GM12878 (cell line): ENCODE measurements around the gene PLAAT5. TPM values are rescaled to one million over a fixed set of nuclear protein-coding genes. Genes with fewer than 3 reads are reported as not detected.

ENCODE experiments used
- ATAC-seq: fragments of 200-7000 bp; cut with Tn5 transposase; 3 replicates; pipeline ENCODE4 v1.9.1; 2020; ENCODE audit warnings: mild to moderate bottlenecking, moderate library complexity
- BruUV-seq: library from RNA; stranded (reverse); fragments of 400-500 nt; replicated peaks from 2 replicates; lab custom pipeline; 2021; lab: Mats Ljungman, UMichigan
- CTCF ChIA-PET: fragments of 300-600 bp; sonication (Branson Sonifier 250); formaldehyde crosslinking; extraction: SDS; loops from one replicate; lab custom pipeline; 2021; ENCODE audit warnings: inconsistent platforms; lab: Yijun Ruan, JAX
- POLR2A ChIA-PET: fragments of 350-600 bp; formaldehyde crosslinking; extraction: SDS; loops from one replicate; lab custom pipeline; 2021; ENCODE audit warnings: inconsistent platforms; lab: Charles Lee
- RAD21 ChIA-PET: fragments of 300-600 bp; sonication (Branson Sonifier 250); formaldehyde crosslinking; loops from one replicate; lab custom pipeline; 2023; ENCODE audit warnings: antibody characterized with exemption; ENCODE audit not compliant: unreplicated experiment; lab: Charles Lee
- SMC1A ChIA-PET: fragments of 300-600 bp; sonication (Branson Sonifier 250); formaldehyde crosslinking; loops from one replicate; lab custom pipeline; 2023; ENCODE audit not compliant: unreplicated experiment, uncharacterized antibody; lab: Charles Lee
- DNase-seq: peaks from one replicate; pipeline ENCODE4 v3.0.0-alpha.2; 2011; ENCODE audit warnings: low read depth, low spot score
- FAIRE-seq: peaks from 3 replicates; lab custom pipeline; 2011; peaks lifted over from hg19 to GRCh38; lab: Jason Lieb, UNC
- H2AFZ ChIP-seq: 2 replicates; pipeline ENCODE4 v1.6.0; 2011; ENCODE audit warnings: low read depth, low read length, control low read depth; ENCODE audit not compliant: control insufficient read depth
- H3K27ac ChIP-seq: 2 replicates; pipeline ENCODE4 v1.5.1; 2011; ENCODE audit warnings: control low read depth; ENCODE audit not compliant: control insufficient read depth, insufficient read depth
- H3K27me3 ChIP-seq, 2 experiments: replicated peaks in 1 of 2; 2 replicates each; pipeline versions ENCODE4 v1.6.0 to v1.6.1; 2011; ENCODE audit warnings: low read length in 1 of 2; ENCODE audit not compliant: control insufficient read depth in 2 of 2, insufficient read depth in 2 of 2
- H3K36me3 ChIP-seq, 2 experiments: 2 replicates each; pipeline ENCODE4 v1.5.1; 2011; ENCODE audit warnings: low read length in 1 of 2; ENCODE audit not compliant: control insufficient read depth in 2 of 2, insufficient read depth in 2 of 2
- H3K4me1 ChIP-seq: 2 replicates; pipeline ENCODE4 v1.6.1; 2011; ENCODE audit warnings: mild to moderate bottlenecking, low read length, moderate library complexity, mixed read lengths; ENCODE audit not compliant: control insufficient read depth, insufficient read depth
- H3K4me2 ChIP-seq: 2 replicates; pipeline ENCODE4 v1.6.0; 2011; ENCODE audit warnings: control low read depth; ENCODE audit not compliant: control insufficient read depth, insufficient read depth
- H3K4me3 ChIP-seq: fragments of 200-600 bp; sonication (generic); 2 replicates; pipeline ENCODE4 v1.5.1; 2016
- H3K79me2 ChIP-seq: 2 replicates; pipeline ENCODE4 v1.6.0; 2011; ENCODE audit warnings: low read length; ENCODE audit not compliant: control insufficient read depth, insufficient read depth
- H3K9ac ChIP-seq: 2 replicates; pipeline ENCODE4 v1.8.0; 2011; ENCODE audit warnings: low read length, control low read depth, mixed read lengths; ENCODE audit not compliant: control insufficient read depth, insufficient read depth
- H3K9me3 ChIP-seq: replicated peaks from 3 replicates; pipeline ENCODE4 v1.5.1; 2011; ENCODE audit warnings: mild to moderate bottlenecking, low read length; ENCODE audit not compliant: control insufficient read depth, insufficient read depth
- H4K20me1 ChIP-seq: 2 replicates; pipeline ENCODE4 v1.6.0; 2011; ENCODE audit not compliant: control insufficient read depth, insufficient read depth
- BCL3 ChIP-seq: IDR thresholded peaks from 2 replicates; pipeline ENCODE4 v1.6.1; 2011; ENCODE audit warnings: borderline replicate concordance, low read depth, mild to moderate bottlenecking, moderate library complexity, low read length; ENCODE audit not compliant: insufficient read depth, poor library complexity, severe bottlenecking
- CEBPZ ChIP-seq: fragments of 150-350 bp; IDR thresholded peaks from 2 replicates; pipeline ENCODE4 v1.6.1; 2016; ENCODE audit warnings: low read depth, low read length
- FOXM1 ChIP-seq: IDR thresholded peaks from 2 replicates; pipeline ENCODE4 v1.6.1; 2012; ENCODE audit warnings: low read depth, mild to moderate bottlenecking, inconsistent platforms, low read length, moderate library complexity
- HDAC2 ChIP-seq: fragments of 200-600 bp; sonication (generic); IDR thresholded peaks from 2 replicates; pipeline ENCODE4 v1.6.1; 2017
- IRF4 ChIP-seq: IDR thresholded peaks from 2 replicates; pipeline ENCODE4 v1.6.1; 2011; ENCODE audit warnings: low read depth, low read length
- NKRF ChIP-seq: fragments of 450-650 bp; conservative IDR thresholded peaks from 2 replicates; pipeline ENCODE4 v1.6.1; 2017; ENCODE audit warnings: mild to moderate bottlenecking, moderate library complexity
- SIX5 ChIP-seq: IDR thresholded peaks from 2 replicates; pipeline ENCODE4 v1.6.1; 2011; ENCODE audit warnings: mild to moderate bottlenecking, low read depth, low read length, moderate library complexity; ENCODE audit not compliant: severe bottlenecking
- ZNF217 ChIP-seq: fragments of 450-650 bp; IDR thresholded peaks from 2 replicates; pipeline ENCODE4 v1.6.1; 2017; ENCODE audit warnings: antibody characterized with exemption, mild to moderate bottlenecking
- WGBS: methylation state at CpG from one replicate; pipeline ENCODE4 v1.1.6; 2016; ENCODE audit warnings: low lambda C conversion rate; ENCODE audit not compliant: insufficient replicate concordance, insufficient coverage; ENCODE audit errors: missing lambda C conversion rate; 5-methylcytosine and 5-hydroxymethylcytosine counted together
- in situ Hi-C: fragments of 300-500 bp; cut with MboI; formaldehyde crosslinking; loops from 9 replicates; pipeline ENCODE4 v1.14.3; 2018; ENCODE audit warnings: mixed read lengths
- intact Hi-C: fragments of 100-400 bp; cut with micrococcal nuclease; formaldehyde crosslinking; loops from one replicate; pipeline ENCODE4 v1.14.2; 2022; ENCODE audit not compliant: unreplicated experiment
- polyA plus RNA-seq, 11 experiments: library from polyadenylated mRNA; depleted of rRNA in 4 of 11; unstranded in 6 of 11; stranded (reverse) in 5 of 11; fragments of >200 nt; fragmentation: Nextera tagmentation in 4 of 11; fragmentation: Illumina TruSeq in 1 of 11; extraction: Ambion mirVana in 4 of 11; extraction: Trizol in 1 of 11; gene quantifications; 1 replicate in 1 of 11; 2 replicates in 10 of 11; pipeline versions ENCODE4 v1.2.1 to v1.2.3, GENCODE V29; 2011 to 2016; ENCODE audit warnings: inconsistent platforms in 2 of 11, missing spikeins in 2 of 11, low read depth in 1 of 11
- total RNA-seq, 4 experiments: library from RNA; depleted of rRNA in 3 of 4; stranded (reverse); fragments of >200 nt in 3 of 4; fragmentation: Illumina TruSeq in 1 of 4; extraction: Trizol in 1 of 4; gene quantifications; 2 replicates each; pipeline versions ENCODE4 v1.2.1 to v1.2.3, GENCODE V29; 2013 to 2021

Gene PLAAT5
- total and polyA plus RNA-seq, 10 of the 15 experiments (the other 5 are each of a cell fraction or from before 2014, with no cell fraction given): not detected

- POLR2A ChIA-PET: no interaction called here
- no peak for ATAC-seq
- Histone ChIP-seq H3K9ac (no peak overlapping the region), H3K79me2 (no peaks in the 10 kb centered on the region), H3K9me3 (no peaks in the 10 kb centered on the region), H3K4me3 (no peak overlapping the region), H3K36me3 (no peaks in the 10 kb centered on the region), H4K20me1 (no peaks in the 10 kb centered on the region), H3K4me1 (peaks cover 34% of the 10 kb centered on the region), H3K4me2 (no peak overlapping the region), H3K27me3 (no peaks in the 10 kb centered on the region), H3K27ac (no peak overlapping the region), H2AFZ (no peak overlapping the region)
- no peak for DNase-seq
- CTCF ChIA-PET: interaction anchor here (1.9 to 3.2 kb wide), 2 partner anchors 26 to 54 kb away, joined by 7 to 9 read pairs; no protein-coding TSS in a partner anchor
- SMC1A ChIA-PET: interaction anchor here (1.7 to 2.2 kb wide), 3 partner anchors 10 to 54 kb away, joined by 3 to 6 read pairs (median 4); no protein-coding TSS in a partner anchor
- no peak for FAIRE-seq
- intact Hi-C loops (no loop called here), in situ Hi-C loops (no loop called here)
- RAD21 ChIA-PET: interaction anchor here (1.0 to 2.2 kb wide), 2 partner anchors 30 to 34 kb away, joined by 3 to 7 read pairs; partner anchors contain the start of gene PLAAT2
- no peak for TF ChIP-seq ZNF217
- TF ChIP-seq SIX5: no peak
- BruUV-seq: no TSS peak
- 68% methylated on average over 4 of the region's 4 CpGs for WGBS
Observed at GRCh38 chr11:63532799-63533475, 42.0 kb upstream of the PLAAT5 start.

GRCh38 chr11:63532117-63532516 lies 41.1 kb upstream of the PLAAT5 start:
- H3K36me3 ChIP-seq: no peaks in the 10 kb centered on the region
- no peak overlapping the region for H3K27ac ChIP-seq
- BruUV-seq: no TSS peak
- DNase-seq: no peak
- no peaks in the 10 kb centered on the region for H3K9me3 ChIP-seq
- no peak overlapping the region for H3K9ac ChIP-seq
- ChIA-PET SMC1A (interaction anchor here (0.8 to 2.2 kb wide), 3 partner anchors 17 to 53 kb away, joined by 3 to 6 read pairs (median 3); no protein-coding TSS in a partner anchor), CTCF (interaction anchor here (0.8 to 3.2 kb wide), 4 partner anchors 25 to 131 kb away, joined by 3 to 9 read pairs (median 5); no protein-coding TSS in a partner anchor), POLR2A (no interaction called here), RAD21 (interaction anchor here (1.0 to 2.2 kb wide), 2 partner anchors 31 to 35 kb away, joined by 3 to 7 read pairs; partner anchors contain the start of gene PLAAT2)
- 100% methylated on average over 2 of the region's 2 CpGs for WGBS
- peaks cover 31% of the 10 kb centered on the region for H3K4me1 ChIP-seq
- H3K79me2 ChIP-seq: no peaks in the 10 kb centered on the region
- H3K4me2 ChIP-seq: no peak overlapping the region
- no peak overlapping the region for H3K4me3 ChIP-seq
- no peaks in the 10 kb centered on the region for H3K27me3 ChIP-seq
- no peak for ATAC-seq
- intact Hi-C loops (no loop called here), in situ Hi-C loops (no loop called here)
- no peak overlapping the region for H2AFZ ChIP-seq
- FAIRE-seq: no peak
- no peaks in the 10 kb centered on the region for H4K20me1 ChIP-seq
- no peak for TF ChIP-seq BCL3
- no peak for TF ChIP-seq CEBPZ
- no peak for TF ChIP-seq NKRF
- TF ChIP-seq IRF4: no peak
- TF ChIP-seq FOXM1: no peak
- TF ChIP-seq HDAC2: no peak
